Measurements from ENCODE around the gene LPIN3.

Gene LPIN3

DNA sequence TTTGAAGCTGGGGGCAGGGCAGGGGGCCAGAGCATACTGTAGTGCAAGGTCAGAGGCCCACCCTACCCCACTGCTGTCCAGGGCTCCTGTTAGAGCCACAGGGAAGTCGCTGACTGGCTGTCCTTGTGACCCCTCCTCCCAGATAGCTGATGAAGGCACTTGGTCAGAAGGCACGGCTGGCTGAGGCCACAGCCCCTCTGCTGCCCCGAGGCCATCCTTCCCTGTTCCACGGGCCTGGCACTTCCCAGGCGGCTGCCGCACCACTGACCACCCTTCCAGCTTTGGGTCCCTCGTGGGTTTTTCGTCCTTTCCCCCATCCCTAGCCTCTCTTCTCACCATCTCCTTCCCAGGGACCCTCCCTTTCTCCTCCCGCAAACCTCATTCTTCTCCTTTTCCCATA lies 35.2 kb downstream of the LPIN3 start:
- H3K4me1 ChIP-seq (ENCODE audit: insufficient read depth, low read length) = no peaks in the 10 kb centered on the region; the same call in 1 of the 2 replicates
- H3K9me3 ChIP-seq (ENCODE audit: control insufficient read depth, insufficient read depth, low read length) = no peaks in the 10 kb centered on the region; the same call in 1 of the 2 replicates
- no peak overlapping the region for H3K9ac ChIP-seq (ENCODE audit: low read depth, low read length)
- no peaks in the 10 kb centered on the region for H3K36me3 ChIP-seq (ENCODE audit: insufficient read depth, low read length)

DNA sequence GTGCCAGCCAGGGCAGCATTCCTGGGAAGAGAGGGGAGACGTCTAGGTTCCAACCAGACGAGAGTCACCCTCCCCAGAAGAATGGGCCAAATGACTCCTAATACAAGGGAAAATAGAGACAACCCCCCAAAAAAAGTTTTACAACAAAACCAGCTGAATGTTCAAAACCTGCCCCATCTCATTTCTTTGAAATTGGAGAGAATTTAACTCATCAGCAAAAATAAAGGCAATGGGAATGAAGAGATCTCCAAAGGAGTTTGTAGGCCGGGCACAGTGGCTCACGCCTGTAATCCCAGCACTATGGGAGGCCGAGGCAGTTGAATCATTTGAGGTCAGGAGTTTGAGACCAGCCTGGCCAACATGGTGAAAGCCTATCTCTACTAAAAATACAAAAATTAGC lies 35.7 kb downstream of the LPIN3 start:
- H3K4me1 ChIP-seq (ENCODE audit: insufficient read depth, low read length) = no peaks in the 10 kb centered on the region; the same call in 1 of the 2 replicates
- no peak overlapping the region for H3K9ac ChIP-seq (ENCODE audit: low read depth, low read length)
- H3K9me3 ChIP-seq (ENCODE audit: control insufficient read depth, insufficient read depth, low read length) = no peaks in the 10 kb centered on the region
- no peaks in the 10 kb centered on the region for H3K36me3 ChIP-seq (ENCODE audit: insufficient read depth, low read length)

DNA sequence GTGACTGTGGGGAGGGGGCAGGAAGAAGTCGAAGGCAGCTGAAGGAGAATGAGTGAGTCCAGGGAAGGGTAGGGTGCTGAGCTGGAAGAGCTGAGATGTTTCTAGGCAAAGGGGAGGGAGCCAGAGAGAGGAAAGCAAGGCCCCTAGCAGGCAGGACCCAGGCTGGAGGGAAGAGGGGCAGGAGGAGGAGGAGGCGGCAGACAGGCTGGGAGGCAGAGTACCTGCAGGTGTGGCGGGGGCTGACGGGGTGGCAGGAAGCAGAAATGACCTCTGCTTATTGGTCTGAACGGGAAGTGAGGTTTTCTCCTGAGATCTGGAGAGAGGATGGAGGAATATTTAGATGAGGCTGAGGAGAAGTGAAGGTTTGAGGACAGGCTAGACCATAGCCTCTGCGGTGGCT lies 36.7 kb downstream of the LPIN3 start:
- Histone ChIP-seq H3K4me1 (ENCODE audit: insufficient read depth, low read length) (no peaks in the 10 kb centered on the region; the same call in 1 of the 2 replicates), H3K9me3 (ENCODE audit: control insufficient read depth, insufficient read depth, low read length) (no peaks in the 10 kb centered on the region), H3K36me3 (ENCODE audit: insufficient read depth, low read length) (no peaks in the 10 kb centered on the region), H3K9ac (ENCODE audit: low read depth, low read length) (no peak overlapping the region)

DNA sequence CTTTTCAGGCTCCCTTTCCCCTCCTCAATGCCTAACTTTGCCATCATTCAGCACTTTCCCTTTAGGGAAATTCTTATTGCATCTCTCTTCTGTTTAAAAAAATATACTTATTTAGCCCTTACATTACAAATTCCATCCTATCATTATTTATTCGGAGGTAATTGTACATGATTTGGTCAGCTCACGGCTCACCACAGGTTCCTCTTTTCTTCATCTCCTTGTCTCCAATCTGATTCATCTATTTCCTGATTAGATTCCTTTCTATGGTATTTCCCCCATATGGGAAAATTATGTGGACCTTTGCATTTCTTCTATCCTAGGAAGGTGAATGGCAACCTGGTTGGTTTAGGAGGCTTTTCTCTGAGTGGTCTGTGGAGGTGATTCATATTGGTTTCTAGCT lies 38.9 kb downstream of the LPIN3 start:
- Histone ChIP-seq H3K9ac (ENCODE audit: low read depth, low read length) (no peak overlapping the region), H3K4me1 (ENCODE audit: insufficient read depth, low read length) (no peaks in the 10 kb centered on the region; the same call in 1 of the 2 replicates), H3K36me3 (ENCODE audit: insufficient read depth, low read length) (no peaks in the 10 kb centered on the region), H3K9me3 (ENCODE audit: control insufficient read depth, insufficient read depth, low read length) (no peaks in the 10 kb centered on the region)

DNA sequence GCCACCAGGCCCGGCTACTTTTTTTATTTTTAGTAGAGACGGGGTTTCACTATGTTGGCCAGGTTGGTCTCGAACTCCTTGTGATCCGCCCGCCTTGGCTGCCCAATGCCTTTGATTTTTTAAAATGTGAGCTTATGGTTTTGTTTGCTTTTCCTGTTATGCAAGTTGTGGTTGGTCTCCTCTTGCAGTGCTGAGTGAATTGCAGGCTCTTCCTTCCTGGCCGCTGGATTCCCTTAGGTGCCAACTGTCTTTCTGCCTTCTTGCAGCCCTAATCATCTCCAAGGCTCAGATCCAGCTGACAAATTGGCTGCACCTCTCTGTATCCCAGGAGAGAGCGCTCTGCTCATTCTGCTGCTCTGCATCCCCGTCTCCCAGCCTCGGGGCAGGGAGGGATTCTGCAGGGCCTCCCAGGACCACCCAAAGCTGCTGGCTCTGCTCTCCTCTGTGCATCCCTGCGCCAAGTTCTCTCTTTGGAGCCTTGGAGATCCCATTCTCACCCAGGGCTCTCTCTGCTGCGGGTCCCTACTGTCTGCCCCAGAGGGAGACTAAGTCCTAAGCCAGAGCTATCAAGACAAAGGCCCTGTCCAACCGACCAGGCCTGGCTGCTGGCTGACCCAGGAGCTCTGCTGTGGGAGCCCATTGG lies 40.1 kb downstream of the LPIN3 start:
- no peak overlapping the region for H3K9ac ChIP-seq (ENCODE audit: low read depth, low read length)
- H3K4me1 ChIP-seq (ENCODE audit: insufficient read depth, low read length) = no peaks in the 10 kb centered on the region; the same call in 1 of the 2 replicates
- H3K36me3 ChIP-seq (ENCODE audit: insufficient read depth, low read length) = no peaks in the 10 kb centered on the region
- H3K9me3 ChIP-seq (ENCODE audit: control insufficient read depth, insufficient read depth, low read length) = no peaks in the 10 kb centered on the region

DNA sequence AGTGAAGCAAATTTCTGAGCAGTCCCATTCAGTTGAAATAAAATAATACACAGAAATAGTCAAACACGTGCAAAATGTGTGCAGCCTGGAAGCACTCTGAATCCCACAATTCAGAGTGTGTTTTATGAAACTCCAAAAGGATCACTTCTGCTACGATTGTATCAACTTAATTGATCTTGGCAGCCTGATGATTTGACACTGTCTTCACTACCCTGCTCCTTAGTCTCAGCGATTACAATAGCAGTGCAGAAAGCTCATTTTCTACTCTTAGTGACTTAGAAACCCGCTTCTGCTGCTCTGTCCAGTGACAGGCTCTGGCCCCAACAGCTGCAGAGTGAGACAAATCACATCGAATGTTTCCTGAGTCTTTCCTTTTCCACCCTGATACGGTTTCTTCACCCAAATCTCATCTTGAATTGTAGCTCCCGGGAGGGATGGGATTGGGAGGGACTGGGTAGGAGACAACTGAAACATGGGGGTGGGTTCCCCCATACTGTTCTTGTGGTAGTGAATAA lies 42.2 kb downstream of the LPIN3 start:
- H3K4me1 ChIP-seq (ENCODE audit: insufficient read depth, low read length) = no peaks in the 10 kb centered on the region; the same call in 1 of the 2 replicates
- no peak overlapping the region for H3K9ac ChIP-seq (ENCODE audit: low read depth, low read length)
- no peaks in the 10 kb centered on the region for H3K36me3 ChIP-seq (ENCODE audit: insufficient read depth, low read length)
- H3K9me3 ChIP-seq (ENCODE audit: control insufficient read depth, insufficient read depth, low read length) = no peaks in the 10 kb centered on the region

DNA sequence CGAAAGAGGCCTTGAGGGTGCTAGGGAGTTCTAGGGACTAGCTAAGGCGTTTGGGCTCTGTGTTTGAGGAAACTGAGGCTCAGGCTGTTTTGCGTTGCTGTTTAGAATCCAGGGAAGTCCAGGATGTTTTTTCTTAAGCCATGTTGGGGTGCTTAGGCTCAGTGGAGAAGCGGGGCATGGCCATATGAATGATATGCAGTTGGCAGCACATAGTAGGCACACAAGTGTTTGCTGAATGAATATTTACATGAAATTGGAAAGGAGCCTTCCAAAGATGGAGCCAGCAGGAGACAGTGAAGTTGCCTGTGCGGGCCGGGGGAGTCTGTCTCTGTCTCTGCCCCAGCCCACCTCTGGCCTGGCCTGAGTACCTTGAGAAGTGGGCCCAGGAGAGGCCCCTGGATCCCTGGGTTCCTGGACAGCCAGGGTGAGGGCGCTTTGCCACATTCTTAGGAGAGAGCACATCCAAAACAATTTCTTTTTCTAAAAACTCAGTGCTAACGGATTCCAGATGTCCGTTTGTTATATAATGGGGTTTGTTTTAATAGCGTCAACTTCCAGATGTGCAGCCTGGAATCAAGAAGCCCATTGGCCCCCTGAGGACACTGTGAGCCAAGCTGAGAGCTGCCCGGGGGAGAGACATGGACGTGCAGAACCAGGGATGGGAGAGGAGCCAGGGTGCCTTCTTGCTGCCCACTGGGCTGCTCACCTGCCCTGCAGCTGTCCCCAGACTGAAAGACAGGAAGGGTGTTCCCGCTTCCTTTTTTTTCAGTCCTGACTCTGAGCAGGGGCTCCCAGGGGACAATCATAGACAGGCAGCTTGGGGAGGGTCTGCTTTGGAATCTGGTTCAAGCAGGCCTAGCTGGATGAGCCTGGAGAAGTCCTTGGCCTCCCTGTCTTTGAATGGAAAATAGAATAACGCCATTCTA lies 46.1 kb downstream of the LPIN3 start:
- peaks cover 3% of the 10 kb centered on the region; the same call in 1 of the 2 replicates for H3K4me1 ChIP-seq (ENCODE audit: insufficient read depth, low read length)
- H3K9ac ChIP-seq (ENCODE audit: low read depth, low read length) = no peak overlapping the region
- no peaks in the 10 kb centered on the region for H3K36me3 ChIP-seq (ENCODE audit: insufficient read depth, low read length)
- no peaks in the 10 kb centered on the region for H3K9me3 ChIP-seq (ENCODE audit: control insufficient read depth, insufficient read depth, low read length)

DNA sequence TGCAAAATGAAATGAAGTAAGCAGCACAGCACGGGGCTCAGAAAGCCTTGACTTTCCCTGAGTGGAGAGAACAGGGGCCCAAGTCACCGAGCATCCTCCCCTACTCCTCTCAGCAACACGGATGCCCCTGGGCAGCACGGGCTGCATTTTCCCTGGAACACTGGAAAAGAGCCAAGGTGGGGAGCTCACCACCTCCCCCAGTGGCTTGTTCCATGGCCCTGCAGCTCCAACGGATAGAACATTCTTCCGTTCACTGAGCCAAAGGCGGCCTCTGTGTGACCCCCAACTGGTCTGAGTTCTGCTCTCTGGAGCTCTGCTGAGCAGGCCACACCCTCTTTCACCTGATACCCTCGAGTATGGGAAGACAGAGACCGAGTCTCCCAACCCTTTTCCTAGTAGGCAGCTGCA lies 46.8 kb downstream of the LPIN3 start:
- Histone ChIP-seq H3K36me3 (ENCODE audit: insufficient read depth, low read length) (no peaks in the 10 kb centered on the region), H3K9ac (ENCODE audit: low read depth, low read length) (no peak overlapping the region), H3K9me3 (ENCODE audit: control insufficient read depth, insufficient read depth, low read length) (no peaks in the 10 kb centered on the region), H3K4me1 (ENCODE audit: insufficient read depth, low read length) (peaks cover 4% of the 10 kb centered on the region; the same call in 1 of the 2 replicates)

DNA sequence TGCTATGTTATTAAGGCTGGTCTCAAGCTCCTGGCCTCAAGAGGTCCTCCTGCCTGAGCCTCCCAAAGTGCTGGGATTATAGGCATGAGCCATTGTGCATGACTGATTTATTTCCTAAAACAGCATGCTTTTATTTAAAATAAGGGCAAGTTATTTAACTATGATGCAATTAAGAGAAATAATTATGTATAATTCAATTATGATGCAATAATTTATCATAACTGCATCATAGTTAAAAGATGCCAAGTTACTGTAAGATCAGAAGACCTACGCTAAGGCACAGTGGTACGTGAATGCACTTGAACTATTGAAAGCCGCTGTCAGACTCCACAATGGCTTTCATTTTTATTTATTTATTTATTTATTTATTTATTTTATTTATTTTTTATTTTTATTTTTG lies 50.3 kb downstream of the LPIN3 start:
- no peak overlapping the region for H3K9ac ChIP-seq (ENCODE audit: low read depth, low read length)
- H3K9me3 ChIP-seq (ENCODE audit: control insufficient read depth, insufficient read depth, low read length) = no peaks in the 10 kb centered on the region
- H3K4me1 ChIP-seq (ENCODE audit: insufficient read depth, low read length) = peaks cover 8% of the 10 kb centered on the region; the same call in 1 of the 2 replicates
- no peaks in the 10 kb centered on the region for H3K36me3 ChIP-seq (ENCODE audit: insufficient read depth, low read length)

DNA sequence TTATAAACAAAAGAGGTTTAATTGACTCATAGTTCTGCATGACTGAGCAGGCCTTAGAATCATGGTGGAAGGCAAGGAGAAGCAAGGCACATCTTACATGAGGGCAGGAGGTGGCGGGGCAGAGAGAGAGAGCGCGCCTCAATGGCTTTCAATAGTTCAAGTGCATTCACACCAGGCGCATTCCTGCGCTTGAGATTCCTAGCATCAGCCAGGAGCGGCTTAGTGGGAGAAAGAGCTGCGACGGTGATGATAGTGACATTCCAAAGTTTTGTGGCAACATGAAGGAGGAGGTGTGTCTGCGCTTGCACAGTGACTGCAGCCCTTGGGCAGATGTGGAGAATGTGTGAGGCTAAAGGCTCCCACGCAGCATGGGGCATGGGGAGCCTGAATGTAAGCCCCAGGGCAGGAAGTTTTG lies 51.0 kb downstream of the LPIN3 start:
- no peaks in the 10 kb centered on the region for H3K36me3 ChIP-seq (ENCODE audit: insufficient read depth, low read length)
- peaks cover 14% of the 10 kb centered on the region; the same call in 1 of the 2 replicates for H3K4me1 ChIP-seq (ENCODE audit: insufficient read depth, low read length)
- no peak overlapping the region for H3K9ac ChIP-seq (ENCODE audit: low read depth, low read length)
- no peaks in the 10 kb centered on the region for H3K9me3 ChIP-seq (ENCODE audit: control insufficient read depth, insufficient read depth, low read length)

DNA sequence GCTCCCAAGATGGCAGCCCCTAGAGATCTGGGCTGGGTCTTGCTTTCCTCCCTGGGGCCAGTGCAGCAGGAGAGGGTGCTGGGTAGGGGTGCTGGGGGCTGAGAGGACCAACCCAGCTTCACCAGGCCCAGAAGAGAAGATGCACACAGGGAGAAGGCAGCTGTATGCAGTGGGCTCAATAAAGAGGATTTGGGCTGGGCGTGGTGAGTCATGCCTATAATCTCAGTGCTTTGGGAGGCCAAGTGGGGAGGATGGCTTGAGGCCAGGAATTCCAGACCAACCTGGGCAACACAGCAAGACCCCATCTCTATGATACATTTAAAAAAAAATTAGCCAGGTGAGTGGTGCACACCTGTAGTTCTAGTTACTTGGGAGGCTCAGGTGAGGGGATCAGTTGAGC lies 51.7 kb downstream of the LPIN3 start:
- H3K4me1 ChIP-seq (ENCODE audit: insufficient read depth, low read length) = peaks cover 14% of the 10 kb centered on the region; the same call in 1 of the 2 replicates
- H3K9ac ChIP-seq (ENCODE audit: low read depth, low read length) = no peak overlapping the region
- H3K9me3 ChIP-seq (ENCODE audit: control insufficient read depth, insufficient read depth, low read length) = no peaks in the 10 kb centered on the region
- no peaks in the 10 kb centered on the region for H3K36me3 ChIP-seq (ENCODE audit: insufficient read depth, low read length)

DNA sequence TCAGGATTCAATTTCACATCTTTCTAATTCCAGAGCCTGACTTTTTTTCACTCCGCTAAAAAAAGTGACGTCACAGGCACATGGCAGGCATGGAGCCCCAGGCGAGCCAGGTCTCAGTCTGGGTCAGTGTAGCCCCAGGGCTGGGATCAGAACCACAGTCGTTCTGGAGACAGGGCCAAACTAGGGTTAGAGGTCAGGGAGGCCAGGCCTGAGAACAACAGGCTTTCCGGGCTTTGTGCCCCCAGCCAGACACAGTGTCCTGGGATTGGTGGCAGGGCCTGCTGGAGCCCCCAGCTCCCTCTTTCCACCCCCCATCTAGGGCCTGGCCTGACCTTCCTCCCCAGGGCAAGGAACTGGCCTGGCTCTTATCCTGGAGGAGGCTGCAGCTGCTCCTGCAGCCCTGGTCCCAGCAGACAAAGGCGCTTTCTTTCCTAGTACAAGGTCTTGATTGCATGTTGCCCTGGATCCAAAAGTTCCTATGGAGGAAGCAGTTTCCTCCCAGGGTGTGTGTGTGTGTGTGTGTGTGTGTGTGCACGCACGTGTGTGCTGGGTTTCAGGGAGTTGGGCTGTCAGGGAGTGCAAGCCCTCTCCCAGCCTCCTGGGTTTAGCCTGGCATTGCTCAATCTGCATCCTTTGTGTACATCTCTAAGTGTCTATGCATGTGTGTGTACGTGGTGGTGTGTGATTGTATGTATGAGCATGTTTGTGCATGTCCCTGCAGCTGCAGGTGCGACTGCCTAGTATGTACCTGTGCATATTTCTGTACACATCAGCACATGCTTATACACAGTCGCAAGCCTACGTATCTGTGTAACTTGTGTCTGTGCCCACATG lies 52.5 kb downstream of the LPIN3 start:
- no peaks in the 10 kb centered on the region for H3K9me3 ChIP-seq (ENCODE audit: control insufficient read depth, insufficient read depth, low read length)
- peaks cover 14% of the 10 kb centered on the region; the same call in 1 of the 2 replicates for H3K4me1 ChIP-seq (ENCODE audit: insufficient read depth, low read length)
- no peaks in the 10 kb centered on the region for H3K36me3 ChIP-seq (ENCODE audit: insufficient read depth, low read length)
- H3K9ac ChIP-seq (ENCODE audit: low read depth, low read length) = no peak overlapping the region

DNA sequence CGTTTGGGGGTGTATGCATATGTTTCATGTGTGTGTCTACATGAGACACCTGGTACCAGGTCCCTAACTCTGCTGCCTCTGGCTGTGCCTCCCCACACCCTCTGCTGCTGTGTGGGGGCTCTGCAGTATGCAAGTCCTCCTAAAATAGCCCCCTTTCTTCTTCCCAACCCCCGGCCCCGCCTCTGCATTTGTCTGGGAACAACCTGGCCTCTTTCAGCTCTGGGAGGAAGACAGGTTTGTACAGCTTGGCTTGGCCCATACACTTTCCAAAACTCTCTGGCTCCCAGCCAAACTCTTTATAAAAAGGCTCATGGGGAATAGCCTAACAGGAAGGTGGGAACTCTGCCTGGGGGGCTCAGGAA lies 53.1 kb downstream of the LPIN3 start:
- Histone ChIP-seq H3K4me1 (ENCODE audit: insufficient read depth, low read length) (peaks cover 14% of the 10 kb centered on the region; the same call in 1 of the 2 replicates), H3K9ac (ENCODE audit: low read depth, low read length) (no peak overlapping the region), H3K9me3 (ENCODE audit: control insufficient read depth, insufficient read depth, low read length) (no peaks in the 10 kb centered on the region), H3K36me3 (ENCODE audit: insufficient read depth, low read length) (no peaks in the 10 kb centered on the region)

DNA sequence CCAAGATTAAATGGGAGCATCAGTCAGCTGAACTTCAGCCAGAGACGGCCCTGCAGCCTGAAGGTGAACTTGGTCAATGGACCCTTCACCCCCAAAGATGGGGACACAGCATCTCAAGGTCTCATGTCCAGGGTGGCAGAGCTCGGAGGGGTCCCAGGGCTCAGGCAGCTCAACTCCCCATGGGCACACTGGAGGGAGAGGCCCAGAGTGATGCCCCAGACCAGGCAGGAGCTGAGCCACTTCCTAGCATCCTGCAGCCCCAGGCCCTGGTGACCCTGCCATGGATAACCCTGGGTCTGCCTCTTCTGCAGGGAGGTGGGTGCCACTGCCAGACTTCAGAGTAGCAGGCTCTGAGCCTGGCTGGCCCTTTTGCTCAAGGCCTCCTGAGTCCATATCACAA lies 53.5 kb downstream of the LPIN3 start:
- Histone ChIP-seq H3K9me3 (ENCODE audit: control insufficient read depth, insufficient read depth, low read length) (no peaks in the 10 kb centered on the region), H3K9ac (ENCODE audit: low read depth, low read length) (no peak overlapping the region), H3K4me1 (ENCODE audit: insufficient read depth, low read length) (peaks cover 14% of the 10 kb centered on the region; the same call in 1 of the 2 replicates), H3K36me3 (ENCODE audit: insufficient read depth, low read length) (no peaks in the 10 kb centered on the region)

Measured in ES-I3 (cell line).